H7 (cell line): ENCODE results near the gene TSPO2. TPM values are rescaled to one million over a fixed set of nuclear protein-coding genes. Genes with fewer than 3 reads are reported as not detected.
A peak's percentile ranks its signal among the peaks of the same experiment; 100 is the strongest.

Experiments
- DNase-seq: peaks from one replicate; pipeline ENCODE4 v3.0.0; 2012
- H3K27me3 ChIP-seq: 2 replicates; pipeline ENCODE4 v1.6.0; 2011; ENCODE audit warnings: mild to moderate bottlenecking, low read length; ENCODE audit not compliant: control insufficient read depth, insufficient read depth
- H3K36me3 ChIP-seq: replicated peaks from 2 replicates; pipeline ENCODE4 v1.5.1; 2011; ENCODE audit warnings: low read length; ENCODE audit not compliant: control insufficient read depth, insufficient read depth
- H3K4me3 ChIP-seq: 2 replicates; pipeline ENCODE4 v1.5.1; 2011; ENCODE audit warnings: low read depth, mild to moderate bottlenecking, control low read depth, low read length, moderate library complexity; ENCODE audit not compliant: insufficient read depth
- total RNA-seq: library from RNA; depleted of rRNA; stranded (reverse); fragments of >200 nt; shearing (Covaris generic); gene quantifications from 2 replicates; pipeline ENCODE4 v1.2.3, GENCODE V29; 2014

Gene TSPO2
- total RNA-seq, 1 experiment from 2014 or later = not detected

DNA sequence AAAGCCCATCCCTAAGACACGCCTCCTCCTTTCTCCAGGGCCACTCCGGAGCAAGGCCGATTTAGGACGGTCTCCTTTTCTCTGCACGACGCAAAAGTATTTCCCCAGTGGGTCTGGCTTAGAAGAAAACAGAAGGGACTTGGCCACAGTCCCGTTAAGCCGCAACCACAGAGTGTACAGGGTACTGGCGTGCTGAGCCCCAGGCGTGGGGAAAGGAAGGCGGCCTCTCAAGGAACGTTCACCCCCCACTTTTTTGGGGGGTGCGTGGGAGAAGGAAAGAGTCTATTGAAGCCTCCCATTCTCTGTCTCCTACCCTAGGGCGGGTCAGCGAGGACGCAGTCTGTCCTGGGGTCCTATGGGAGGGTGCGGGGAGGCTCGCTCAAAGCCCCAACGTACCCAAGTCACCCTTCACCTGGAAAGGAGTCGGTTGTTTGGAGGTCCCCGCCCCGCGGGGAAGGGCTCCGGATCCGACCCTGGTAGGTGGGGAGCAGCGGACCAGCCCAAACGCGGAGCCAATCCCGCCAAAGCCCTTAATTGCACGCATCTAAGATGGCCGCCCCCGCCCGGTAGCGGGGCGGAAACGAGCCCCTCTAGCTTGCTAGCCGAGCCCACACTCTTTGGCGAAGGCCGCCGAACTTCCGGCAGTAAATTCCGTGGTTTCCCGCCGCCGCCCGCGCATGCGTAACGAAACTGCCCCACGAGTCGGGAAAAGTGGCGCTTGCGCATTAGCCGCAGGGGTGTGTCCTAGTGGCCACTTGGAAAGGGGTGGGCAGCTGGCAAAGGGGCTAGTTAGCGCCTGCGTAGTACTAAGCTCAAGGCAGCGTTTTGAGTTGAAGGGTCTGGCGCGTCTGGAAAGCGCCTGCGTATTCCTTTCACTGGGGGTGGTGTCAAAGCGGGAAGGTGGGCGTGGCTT lies 29.9 kb downstream of the TSPO2 start, which contains the start of gene OARD1:
Gene OARD1 (minus strand): TSS at position 434 of the 913 bp plus-strand sequence. CDS start 722 bp downstream, outside the sequence.
- Histone ChIP-seq H3K36me3 (no peaks in the 10 kb centered on the region; the same call in none of the 2 replicates), H3K4me3 (peak within 1 kb of the TSS; percentile 82), H3K27me3 (no peaks in the 10 kb centered on the region)
- peak; percentile 92 for DNase-seq

GRCh38 chr6:41072836-41073202 lies 30.6 kb downstream of the TSPO2 start, which contains the start of gene NFYA:
Gene NFYA, plus strand, starts transcription at chr6:41072974. Its CDS starts 6,116 bp downstream, at chr6:41079090.
- no peaks in the 10 kb centered on the region; the same call in none of the 2 replicates for H3K36me3 ChIP-seq
- peak within 1 kb of the TSS; percentile 82 for H3K4me3 ChIP-seq
- DNase-seq = peak; percentile 97
- no peaks in the 10 kb centered on the region for H3K27me3 ChIP-seq

GRCh38 chr6:41073203-41073967 lies 31.1 kb downstream of the TSPO2 start:
- peak overlapping the region; percentile 82 for H3K4me3 ChIP-seq
- H3K36me3 ChIP-seq = no peaks in the 10 kb centered on the region; the same call in none of the 2 replicates
- DNase-seq = peak; percentile 92
- H3K27me3 ChIP-seq = no peaks in the 10 kb centered on the region

- H3K27me3 ChIP-seq = no peaks in the 10 kb centered on the region
- peak overlapping the region; percentile 82 for H3K4me3 ChIP-seq
- peaks cover 5% of the 10 kb centered on the region for H3K36me3 ChIP-seq
- no peak for DNase-seq
These were observed 31.9 kb downstream of the TSPO2 start for GRCh38 chr6:41073968-41074691.

DNA sequence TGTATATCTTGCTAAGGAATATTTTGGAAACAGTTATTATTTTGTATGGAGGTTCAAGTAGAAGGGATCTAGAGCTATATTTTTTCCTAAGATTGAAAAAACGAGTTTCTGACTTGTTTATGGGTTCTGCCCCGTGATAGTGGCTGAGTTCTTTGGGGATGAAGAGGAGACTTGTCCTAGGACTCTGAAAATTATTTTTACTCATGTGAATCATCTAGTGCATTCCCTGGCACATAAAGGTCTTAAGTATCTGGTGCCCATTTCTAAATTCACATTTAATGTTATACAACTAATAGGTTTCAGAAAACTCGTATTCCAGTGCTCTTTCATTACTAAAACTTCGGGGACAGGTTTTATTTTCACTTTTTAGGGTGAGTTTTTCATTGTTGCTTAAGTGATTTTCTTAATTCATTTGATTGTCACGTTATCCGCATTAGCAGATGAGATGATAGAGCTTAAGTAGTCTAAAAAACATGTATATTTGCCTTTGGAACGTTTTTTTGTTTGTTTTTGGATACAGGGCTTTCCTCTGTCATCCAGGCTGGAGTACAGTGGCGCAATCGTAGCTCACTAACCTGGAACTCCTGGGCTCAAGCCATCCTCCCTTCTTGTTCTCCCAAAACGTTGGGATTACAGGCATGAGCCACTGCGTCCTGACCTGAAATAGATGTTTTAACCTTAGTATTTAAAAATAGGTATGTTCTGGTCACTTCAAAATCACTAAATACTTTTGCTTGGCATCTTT lies 32.6 kb downstream of the TSPO2 start:
- H3K27me3 ChIP-seq = no peaks in the 10 kb centered on the region
- H3K4me3 ChIP-seq = no peak overlapping the region
- H3K36me3 ChIP-seq = peaks cover 10% of the 10 kb centered on the region
- DNase-seq = no peak

DNA sequence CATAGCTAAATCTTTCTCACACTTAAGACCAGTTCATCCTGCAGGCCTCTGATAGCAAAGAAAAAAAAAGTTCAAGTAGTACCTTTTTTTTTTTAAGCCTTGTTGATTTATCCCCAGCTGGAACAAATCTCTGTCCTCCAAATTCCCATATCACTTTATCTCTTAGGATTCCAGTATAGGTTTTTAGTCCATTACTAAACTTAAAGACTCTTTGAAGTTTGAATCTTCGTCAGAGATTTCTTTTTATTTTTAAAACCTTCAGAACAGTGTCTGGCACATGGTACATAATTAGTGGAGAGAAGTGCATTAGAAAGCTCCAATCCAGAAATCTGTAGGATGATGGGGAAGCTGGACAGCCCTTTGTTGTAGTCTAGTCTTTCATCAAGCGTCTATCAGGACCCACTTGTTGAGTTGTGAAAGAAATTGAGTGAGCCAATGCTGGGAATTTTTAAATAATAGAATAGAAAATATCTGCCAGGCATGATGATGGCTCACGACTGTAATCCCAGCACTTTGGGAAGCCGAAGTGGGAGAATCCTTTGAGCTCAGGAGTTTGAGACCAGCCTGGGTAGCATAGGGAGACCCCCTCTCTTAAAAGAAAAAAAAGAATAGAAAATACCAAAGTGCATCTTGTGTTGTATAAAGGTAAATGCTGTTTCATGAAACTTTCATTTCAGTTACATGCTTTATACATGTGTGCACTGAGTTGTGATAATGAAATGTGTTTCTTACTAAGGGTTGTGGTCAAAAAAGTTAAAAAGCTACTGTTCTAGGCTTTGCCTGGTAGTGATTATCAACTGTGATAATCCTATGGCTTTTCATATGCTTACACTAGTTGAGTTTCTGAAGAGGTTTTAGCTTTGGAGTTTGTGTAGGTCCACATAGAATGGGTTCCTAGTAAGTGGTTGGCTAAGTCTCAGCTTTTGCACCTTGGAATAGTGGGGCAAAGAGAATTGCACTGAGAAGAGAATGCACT lies 33.7 kb downstream of the TSPO2 start:
- peaks cover 16% of the 10 kb centered on the region for H3K36me3 ChIP-seq
- no peak overlapping the region for H3K4me3 ChIP-seq
- no peaks in the 10 kb centered on the region for H3K27me3 ChIP-seq
- DNase-seq = no peak

- Histone ChIP-seq H3K27me3 (no peaks in the 10 kb centered on the region), H3K36me3 (peaks cover 17% of the 10 kb centered on the region), H3K4me3 (no peak overlapping the region)
- no peak for DNase-seq
These were observed 35.3 kb downstream of the TSPO2 start for GRCh38 chr6:41077536-41077935.

DNA sequence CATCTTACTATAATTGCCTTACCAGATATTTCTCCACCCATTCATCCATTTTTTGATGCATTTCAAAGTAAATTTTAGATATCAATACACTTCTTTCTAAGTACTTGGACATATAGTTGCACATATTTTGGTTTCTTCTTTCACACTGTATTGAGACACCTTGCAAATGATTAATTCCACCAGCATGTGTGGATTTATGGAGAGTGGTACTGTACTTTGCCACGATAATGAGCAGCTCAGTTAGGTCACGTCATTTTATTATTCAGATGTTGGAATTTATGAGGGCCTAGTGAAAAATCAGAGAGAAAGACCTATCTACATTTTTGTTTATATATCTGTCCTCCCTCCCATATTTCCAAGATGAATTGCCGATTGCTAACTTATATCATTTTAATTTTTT lies 35.8 kb downstream of the TSPO2 start:
- DNase-seq = no peak
- Histone ChIP-seq H3K27me3 (no peaks in the 10 kb centered on the region), H3K4me3 (no peak overlapping the region), H3K36me3 (peaks cover 17% of the 10 kb centered on the region)

DNA sequence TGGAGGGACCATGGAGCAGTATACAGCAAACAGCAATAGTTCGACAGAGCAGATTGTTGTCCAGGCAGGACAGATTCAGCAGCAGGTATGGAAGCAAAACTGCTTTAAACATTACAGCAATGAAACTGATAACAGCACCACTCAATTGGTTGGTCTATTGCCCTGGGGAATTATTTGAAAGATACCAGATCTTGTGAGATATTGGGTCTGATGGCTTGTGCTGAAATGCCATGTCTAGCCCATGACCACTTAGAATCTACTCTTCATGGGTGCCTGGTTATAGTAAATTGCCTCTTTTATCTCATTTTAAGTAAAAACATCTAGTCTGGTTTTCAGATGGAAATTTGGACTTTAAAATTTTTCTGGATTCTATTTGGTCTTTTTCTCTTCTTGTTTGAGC lies 36.8 kb downstream of the TSPO2 start:
- Histone ChIP-seq H3K36me3 (peaks cover 21% of the 10 kb centered on the region), H3K27me3 (no peaks in the 10 kb centered on the region), H3K4me3 (no peak overlapping the region)
- DNase-seq = no peak

DNA sequence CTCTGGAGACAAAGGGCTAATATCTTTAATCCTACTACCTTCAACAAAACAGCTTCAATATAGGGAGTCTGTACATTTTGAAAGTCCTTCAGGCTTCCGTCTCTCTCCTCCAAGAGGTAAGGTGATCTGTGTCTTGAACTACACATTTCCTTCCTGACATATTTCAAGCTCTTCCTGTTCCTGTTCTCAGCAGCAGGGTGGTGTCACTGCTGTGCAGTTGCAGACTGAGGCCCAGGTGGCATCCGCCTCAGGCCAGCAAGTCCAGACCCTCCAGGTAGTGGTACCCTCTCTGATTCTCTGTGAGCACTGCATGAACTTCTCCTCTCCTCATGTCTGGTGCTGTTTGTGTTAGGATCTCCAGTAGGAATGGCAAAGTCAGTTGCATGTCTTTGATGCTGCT lies 38.4 kb downstream of the TSPO2 start:
- H3K36me3 ChIP-seq = peaks cover 22% of the 10 kb centered on the region
- H3K4me3 ChIP-seq = no peak overlapping the region
- no peaks in the 10 kb centered on the region for H3K27me3 ChIP-seq
- DNase-seq = no peak

GRCh38 chr6:41083072-41083471 lies 40.8 kb downstream of the TSPO2 start:
- DNase-seq = no peak
- peaks cover 25% of the 10 kb centered on the region for H3K36me3 ChIP-seq
- H3K4me3 ChIP-seq = no peak overlapping the region
- H3K27me3 ChIP-seq = no peaks in the 10 kb centered on the region

DNA sequence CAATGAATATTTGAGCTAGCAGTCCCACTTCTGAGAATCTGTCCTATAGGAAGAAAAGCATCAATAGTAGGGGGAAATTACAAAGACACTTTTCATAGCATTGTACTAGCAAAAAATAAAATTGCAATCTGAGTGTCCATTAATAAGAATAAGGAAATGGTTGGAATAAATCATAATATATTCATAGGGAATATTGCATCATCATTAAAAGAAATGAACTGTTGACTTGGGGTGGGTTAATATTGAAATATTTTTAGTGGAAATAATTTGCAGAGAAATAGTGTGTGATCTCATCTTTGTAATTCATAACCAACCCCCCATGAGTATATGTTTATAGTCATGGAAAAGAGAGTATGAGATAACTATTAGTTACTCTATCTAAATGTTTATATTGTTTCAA lies 42.9 kb downstream of the TSPO2 start:
- peaks cover 23% of the 10 kb centered on the region for H3K36me3 ChIP-seq
- DNase-seq = no peak

GRCh38 chr6:41088451-41088850 lies 46.2 kb downstream of the TSPO2 start:
- peaks cover 35% of the 10 kb centered on the region for H3K36me3 ChIP-seq
- H3K4me3 ChIP-seq = no peak overlapping the region
- DNase-seq = no peak
- H3K27me3 ChIP-seq = no peaks in the 10 kb centered on the region

More for the DNA sequence above, 42.9 kb downstream of the TSPO2 start:
- no peak overlapping the region for H3K4me3 ChIP-seq
- no peaks in the 10 kb centered on the region for H3K27me3 ChIP-seq
